Measurements from ENCODE around the gene RNU5B-1.

Gene RNU5B-1

DNA sequence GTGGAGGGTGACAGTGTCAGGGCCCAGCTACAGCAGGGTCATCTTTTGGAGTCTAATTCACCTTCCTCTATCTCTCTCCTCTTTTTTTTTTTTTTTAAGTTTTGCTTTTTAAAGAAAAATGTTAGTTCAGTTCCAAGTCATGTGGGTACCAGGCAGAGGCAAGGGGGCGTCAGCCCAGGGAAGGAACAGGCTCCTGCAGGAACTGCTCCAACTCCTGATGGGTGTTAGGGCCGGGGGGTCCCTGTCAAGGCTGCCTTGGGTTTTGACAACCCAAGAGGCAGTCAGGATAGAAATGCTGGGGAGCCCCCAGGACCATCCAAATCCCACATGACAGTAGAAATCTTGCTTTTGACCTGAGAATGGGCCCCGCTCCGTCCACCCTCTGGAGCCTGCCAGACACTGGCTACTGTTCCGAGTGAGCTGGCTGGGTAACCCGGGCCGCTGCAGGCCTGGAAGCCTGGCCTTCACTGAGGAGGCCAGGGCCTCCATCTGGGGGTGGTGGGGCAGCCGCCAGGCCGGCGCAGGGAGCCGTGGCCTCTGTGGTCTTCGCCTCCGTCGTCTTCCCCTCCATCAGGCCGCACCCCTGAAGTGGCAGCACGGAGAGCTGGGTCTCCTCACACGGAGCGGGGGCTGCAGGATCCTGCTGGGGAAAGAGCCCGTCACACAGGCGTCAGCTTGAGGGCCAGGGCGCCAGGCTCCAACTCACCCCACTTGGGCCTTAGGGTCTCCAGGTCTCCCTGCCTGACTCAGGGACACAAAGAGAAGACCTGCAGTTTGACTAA lies 24.2 kb downstream of the RNU5B-1 start:
- DNase-seq, result no peak

DNA sequence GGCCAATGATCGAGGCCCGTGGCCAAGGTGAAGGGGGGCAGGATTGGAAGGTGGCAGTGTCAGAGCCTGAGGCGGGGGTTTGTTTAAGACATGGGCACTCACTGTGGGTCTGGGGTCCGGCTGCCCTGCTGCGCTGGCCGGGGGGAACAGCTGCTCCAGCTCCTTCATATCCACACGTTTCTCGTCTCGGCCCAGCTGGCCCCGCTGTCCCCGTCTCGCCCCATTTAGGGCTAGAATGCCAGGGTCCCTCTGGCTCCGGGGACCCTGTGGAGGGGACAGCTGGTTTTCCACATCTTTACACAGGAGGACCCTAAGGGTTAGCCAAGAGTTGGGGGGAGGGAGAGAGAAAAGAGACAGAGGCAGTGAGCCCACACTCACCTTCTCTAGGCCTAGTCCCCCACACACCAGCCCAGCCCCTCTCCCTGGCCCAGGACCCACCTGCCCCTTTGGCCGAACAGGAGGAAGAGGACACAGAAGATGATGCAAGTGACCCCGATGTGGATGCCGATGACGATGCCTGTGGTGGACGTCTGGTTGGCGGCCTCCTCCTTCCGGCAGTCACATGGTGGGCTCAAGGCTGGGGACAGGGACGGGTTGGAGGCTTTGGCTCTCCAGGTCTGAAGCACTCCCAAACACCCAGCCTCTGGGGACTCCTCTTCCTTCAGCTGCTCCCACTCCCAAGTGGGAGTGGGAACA lies 25.0 kb downstream of the RNU5B-1 start:
- no peak for DNase-seq

DNA sequence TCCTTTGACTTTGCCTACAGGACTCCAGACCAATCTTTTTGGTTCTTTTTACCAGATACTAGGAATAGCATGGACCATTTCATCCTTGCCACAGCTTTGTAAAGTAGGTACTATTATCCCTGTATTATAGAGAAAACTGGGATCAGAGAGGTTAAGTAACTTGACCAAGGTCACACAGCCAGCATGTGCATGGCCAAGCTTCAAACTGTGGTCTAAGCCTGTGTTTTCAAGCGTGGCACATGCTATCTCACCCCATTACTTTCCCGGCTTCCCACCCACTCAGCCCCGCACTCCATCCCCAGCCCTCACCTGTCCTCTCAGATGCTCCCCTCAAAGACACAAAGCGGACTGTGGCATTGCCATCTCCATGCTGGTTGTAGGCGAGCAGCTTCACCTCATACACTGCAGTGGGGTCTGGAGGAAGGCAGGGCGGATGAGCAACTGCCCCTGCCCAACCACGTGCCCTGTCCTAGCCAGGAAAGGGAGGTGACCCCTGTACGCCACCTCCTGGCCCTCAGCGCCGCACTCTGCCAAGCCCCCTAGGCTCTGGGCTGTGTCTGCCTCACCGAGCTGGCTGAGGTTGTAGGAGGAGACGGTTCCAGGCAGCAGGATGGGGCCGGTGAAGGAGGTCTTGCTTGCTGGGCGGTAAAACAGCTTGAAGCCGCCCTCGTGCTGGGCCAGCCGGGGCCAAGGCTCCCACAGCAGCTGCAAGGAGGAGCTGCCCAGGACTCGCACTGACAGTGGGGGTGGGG lies 25.7 kb downstream of the RNU5B-1 start:
- DNase-seq, result no peak

DNA sequence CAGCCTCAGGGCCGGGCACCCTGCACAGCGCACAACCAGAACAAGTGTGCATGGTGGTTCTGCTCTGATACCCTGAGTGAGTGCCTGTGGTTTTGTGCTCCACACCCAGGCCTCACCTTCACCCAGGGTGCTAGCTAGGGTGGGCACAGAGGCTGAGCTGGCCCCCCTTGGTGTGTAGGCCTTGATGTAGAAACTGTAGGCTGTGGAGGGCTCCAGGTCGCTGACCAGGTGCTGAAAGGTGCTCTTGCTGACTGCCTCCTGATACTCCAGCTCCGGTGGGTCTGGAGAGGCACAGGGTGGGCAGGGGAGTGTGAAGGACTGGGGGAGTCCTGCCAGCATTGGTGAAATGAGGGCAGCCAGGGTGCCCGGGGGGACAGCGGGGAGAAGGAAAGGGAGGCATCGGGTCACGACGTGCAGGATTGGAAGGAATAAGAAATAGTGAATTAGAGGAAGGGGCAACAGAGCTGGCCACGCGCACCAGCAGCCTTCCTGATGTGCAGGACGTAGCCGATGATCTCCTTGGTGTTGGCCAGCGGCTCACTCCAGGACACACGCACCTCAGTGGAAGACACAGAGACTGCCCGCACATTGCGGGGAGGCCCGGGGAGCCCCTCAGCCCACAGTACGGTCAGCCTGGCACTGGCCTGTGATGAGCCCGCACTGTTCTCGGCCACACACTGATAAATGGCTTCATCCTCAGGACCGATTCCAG lies 26.6 kb downstream of the RNU5B-1 start:
- DNase-seq, result no peak

DNA sequence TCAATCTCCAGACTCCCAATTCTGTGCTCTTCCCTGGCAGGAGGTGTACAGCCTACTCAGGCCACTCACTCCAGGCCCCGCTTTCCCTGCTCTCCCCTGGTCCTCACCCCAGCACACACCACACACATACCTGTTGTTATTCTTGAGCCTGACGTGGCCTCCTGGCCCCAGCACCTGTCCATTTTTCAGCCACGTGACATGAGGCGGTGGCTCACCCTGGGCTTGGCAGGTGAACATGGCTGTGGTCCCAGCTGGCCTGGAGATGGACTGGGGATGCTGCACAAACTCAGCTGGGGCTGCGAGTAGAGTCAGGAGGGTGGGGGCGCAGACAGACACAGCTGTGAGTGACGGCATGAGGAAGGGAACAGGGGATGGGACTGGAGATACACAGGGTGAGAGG lies 27.3 kb downstream of the RNU5B-1 start:
- DNase-seq, result no peak

DNA sequence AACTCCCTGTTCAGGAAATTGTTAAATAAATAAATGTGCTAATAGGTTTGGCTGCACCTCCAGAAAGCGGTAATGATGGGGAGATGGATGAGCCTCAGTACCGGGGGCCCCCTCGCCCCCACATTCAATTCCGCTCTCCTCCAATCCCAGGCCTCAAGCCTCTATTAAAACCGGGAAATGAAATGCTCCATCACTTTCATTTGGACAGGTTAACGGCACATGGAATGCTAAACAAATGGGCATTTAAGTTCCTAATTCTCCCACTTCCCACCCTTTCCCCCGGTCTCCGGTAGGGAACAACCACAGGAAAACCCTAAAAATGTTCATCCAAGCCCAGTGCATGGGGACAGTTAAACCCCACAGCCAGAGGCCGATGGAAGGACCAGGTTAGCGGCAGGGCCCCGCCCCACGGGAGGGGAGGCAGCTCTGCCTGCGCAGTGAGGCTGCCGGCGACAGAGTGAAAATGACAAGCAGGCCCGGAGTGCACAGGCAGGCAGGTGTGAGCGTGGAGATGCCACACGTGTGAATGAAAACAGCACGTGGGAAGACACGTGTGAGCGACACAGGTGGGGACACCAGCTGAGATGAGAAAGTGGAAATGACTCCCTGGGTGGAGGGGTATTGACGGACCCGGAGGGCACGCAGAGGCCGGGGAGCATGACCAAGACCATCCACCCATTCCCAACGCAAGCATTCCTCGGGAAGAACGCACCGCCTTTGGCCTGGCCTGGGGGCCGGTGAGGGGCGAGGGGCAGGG lies 28.1 kb downstream of the RNU5B-1 start:
- no peak for DNase-seq

DNA sequence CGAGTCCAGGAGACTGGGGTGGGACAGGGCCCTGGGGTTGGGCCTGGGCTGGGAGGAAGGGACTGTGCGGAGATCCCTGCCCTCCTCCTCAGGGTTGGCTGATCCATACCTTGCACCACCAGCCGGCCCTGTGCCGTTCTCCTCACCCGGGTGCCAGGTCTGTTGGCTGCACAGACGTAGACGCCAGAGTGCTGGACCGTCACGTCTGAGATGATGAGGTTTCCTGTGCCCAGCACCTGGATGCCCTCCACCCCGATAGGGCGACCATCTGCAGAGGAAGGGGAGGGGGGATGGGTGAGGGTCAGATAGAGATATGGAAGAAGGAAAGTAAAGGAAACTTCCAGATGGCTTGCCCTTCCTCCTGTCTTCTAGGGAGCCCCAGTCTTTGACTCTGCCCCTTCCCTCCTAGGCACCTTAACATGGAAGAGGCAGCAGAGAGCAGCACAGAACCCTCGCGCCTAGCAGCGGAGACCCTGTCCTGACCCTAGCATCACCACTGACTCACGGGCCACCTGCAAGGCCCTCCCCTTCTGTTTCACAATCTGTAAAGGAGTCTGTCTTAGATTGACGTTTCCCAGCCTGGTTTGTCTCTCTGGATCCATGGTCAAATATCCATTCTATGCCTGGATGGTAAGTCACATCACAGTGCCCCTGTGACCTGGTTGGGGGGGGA lies 28.8 kb downstream of the RNU5B-1 start:
- DNase-seq, result no peak

DNA sequence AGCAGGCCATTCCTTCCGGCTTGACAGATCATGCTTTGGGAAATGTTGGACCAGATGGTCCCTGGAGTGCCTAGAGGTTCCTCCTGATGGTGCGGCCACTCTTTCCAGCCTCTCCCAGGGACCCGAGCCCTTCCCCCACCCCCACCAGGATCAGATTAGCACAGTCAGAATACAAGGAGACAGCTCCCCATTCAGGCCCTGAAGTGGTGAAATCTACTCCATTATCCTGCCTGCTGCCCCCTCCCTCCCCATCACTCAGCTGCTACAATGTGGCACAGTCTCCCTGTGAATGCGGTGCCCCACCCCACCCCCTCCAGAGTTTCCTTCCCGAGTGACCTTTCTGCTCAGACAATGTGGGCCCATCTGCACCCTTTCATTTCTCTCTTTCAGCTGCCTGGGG lies 29.4 kb downstream of the RNU5B-1 start:
- no peak for DNase-seq

DNA sequence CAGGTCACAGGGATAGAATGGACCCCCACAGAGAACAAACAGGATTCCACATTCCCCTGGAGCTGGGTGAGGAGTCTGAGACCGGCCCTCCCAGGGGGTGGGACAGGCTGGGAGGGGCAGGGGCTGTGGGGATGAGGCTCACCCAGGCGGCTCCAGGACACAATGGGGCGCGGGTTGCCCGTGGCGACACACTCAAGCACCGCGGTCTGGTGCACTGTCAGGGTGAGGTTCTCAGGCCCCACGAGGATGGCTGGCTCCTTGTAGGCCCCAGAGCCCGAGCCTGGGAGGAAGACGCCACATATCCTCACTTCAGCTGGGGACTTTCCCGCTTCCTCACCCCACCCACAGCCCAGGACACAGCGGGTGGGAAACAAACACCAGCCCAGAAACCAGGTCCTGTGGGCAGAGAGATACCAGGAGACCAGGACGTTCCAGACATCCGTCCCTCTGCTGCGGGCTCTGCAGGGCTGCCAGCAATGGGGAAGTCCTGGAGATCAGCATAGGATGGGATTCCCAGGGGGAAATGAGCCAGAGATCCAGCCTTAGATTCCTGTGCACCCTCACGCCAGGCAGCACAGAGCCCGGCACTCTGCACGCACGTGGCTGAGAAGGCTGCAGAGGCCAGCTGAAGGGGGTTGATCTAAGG lies 30.2 kb downstream of the RNU5B-1 start:
- DNase-seq, result no peak

DNA sequence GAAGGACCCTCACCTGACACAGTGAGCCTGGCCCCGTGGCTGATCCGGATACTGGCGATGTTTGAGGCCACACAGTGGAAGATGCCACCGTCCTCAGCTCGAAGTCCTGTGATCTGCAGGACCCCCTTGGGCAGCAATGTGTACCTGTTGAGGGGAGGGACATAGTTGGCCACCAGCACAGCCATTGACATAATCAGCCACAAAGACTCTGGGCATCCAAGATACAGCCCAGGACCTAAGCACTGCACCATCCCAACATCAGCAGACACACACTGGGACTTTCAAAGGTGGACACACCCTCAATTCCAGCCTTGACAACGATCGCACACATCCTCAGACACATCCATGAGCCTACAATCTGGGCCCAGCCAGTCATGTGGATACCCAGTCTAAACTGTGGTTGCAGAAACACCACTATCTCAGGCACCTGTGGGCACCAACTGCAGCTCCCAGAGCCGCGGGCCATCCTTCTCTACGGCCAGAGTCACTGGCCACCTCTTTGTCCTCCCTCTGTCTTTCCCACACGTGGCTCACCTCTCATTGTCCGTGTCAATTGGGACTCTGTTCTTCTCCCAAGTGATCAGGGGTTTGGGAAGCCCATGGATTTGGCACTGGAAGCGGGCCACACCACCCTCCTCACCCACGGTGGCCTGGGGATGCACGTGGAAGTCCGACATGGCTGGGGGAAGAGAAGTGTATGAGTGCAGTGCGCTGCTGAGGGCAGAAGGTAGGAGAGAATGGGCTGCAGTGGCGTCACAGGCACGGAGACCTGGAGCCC lies 31.0 kb downstream of the RNU5B-1 start:
- no peak for DNase-seq

DNA sequence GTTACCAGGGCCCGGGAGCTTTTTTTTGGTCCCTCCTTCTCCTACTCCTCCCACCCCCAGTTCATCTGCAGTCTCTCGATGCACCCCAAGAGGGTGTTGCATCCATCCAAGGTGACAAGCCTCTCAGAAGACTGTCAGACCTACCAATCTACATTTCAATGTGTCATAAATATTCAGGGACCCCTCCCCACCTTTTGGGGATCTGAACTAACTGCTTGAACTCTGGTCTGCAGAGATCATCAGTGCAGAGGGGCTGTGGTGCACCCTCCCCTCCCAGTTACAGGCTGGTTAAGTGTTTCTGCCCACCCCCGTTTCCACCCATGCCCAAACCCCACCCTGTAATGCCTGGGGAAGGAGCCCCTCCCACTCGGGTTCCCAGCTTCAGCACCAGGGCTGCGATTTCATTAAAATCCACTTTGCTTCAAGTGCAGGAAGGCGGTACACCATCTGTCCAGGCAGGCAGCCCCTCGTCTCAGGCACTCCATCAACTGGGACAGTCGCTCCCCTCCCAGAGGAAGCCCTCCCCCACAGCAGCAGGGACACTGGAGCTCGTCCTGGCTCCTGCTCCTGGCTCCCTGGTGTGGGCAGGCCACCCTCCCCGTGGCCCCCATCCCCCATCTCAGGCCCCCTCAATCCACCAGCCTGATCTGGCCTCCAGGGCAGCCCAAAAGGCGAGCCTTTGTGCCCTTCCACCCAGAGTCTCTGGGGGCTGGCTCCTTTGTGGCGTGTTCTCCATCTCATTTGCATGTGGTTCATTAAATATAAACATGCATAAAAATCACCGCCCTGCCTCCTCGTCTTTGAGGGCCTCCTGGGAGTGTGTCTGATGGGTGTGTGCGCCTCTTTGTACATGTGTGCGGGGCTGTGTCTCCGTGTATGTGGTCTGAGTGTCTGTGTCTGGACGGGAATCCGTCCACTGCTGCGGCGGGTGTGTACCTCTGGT lies 32.3 kb downstream of the RNU5B-1 start:
- no peak for DNase-seq

DNA sequence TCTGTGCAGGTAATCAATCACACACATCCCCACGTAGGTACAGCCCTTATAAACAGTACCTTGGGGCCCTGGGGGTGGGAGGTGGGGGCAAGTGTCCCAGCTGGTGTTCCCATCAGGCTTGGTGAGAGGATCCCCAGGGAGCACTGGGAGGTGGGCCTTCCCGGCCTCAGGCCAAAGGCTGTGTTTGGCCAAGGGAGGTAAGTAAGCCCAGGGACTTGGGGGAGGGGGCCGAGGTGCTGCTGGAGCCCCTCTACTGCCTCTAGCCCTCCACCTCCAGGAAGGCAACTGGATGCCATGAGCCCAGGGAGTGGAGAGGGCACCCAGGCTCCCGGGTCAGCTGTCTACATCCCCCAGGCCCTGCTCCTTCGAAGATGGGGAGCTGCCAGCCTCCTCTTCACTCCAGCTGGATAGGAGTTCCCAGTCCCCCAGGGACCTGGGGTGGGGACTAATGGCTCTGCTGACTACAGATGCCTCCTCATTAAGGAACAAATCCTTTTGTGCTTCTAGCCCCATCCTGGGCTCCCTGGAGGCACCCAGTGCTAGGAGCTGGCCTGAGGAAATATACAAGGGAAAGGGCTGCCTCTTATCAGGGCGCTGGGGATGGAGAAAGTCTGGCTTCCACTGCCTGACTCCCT lies 33.1 kb downstream of the RNU5B-1 start:
- DNase-seq, result no peak

DNA sequence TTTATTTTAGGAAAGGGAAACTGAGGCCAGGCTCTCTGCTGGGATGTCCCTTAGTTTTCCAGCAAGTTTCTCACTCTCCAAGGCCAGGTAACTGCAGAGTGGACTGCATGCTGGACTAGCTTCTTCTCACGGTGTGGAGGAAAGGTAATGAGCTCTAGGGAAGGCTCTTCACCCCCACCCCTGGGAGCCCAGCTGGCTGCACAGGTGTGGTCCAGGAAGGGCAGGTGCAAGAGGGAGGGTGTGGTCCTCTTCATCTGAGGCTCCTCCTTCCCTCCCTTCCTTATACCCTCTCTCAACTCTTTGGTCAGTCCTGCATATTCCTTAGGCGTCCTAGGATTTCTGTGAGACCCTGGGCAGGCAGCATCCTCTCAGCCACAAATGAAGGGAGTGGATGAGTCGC lies 33.9 kb downstream of the RNU5B-1 start:
- no peak for DNase-seq

DNA sequence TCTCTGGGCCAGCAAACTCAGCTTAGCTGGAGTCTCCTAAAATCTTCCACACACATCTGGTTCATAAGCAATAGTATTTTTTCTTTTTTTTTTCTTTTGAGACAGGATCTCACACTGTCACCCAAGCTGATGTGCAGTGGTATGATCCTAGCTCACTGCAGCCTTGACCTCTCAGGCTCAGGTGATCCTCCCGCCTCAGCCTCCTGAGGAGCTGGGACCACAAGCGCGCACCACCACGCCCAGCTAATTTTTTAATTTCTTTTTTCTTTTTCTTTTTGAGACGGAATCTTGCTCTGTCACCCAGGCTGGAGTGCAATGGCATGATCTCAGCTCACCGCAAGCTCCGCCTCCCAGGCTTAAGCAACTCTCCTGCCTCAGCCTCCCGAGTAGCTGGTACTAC lies 34.3 kb downstream of the RNU5B-1 start:
- DNase-seq, result no peak

DNA sequence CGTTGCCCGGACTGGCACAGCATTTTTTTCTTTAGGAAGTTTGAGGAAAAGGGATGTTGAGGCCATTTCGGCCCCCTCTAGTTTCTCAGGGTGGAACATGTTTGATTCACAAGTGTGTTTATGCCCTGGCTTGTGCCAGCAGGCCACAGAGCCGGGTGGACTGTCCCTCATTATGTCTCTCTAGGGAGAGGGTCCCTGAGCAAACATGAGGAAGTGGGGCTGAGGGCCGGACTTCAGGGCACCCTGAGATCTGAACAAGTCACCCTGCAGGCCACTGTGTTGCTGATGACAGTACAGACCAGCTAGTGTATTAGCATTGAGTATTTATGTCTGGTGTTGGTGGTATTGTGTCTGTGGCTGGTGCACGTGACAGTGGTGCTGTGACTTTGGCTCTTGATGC lies 34.9 kb downstream of the RNU5B-1 start:
- DNase-seq, result no peak

DNA sequence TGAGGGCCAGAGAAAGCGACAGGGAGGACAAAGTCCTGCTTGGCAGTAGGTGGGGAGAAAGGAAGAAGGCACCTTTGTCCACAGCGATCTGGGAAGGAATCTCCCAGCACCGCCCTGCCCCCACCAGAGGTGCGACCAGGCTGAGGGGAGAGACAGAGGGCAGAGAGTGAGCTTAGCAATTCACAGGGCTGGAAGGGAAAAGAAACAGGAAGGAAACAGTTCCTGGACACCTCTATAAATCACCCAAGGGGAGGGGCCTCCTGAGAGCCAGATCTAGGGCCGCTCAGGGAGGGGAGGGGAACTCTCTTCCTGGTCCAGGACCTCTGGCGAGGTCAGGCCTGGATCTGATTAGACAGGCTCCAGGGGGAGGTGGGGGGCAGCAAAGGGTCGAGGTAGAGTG lies 35.4 kb downstream of the RNU5B-1 start:
- no peak for DNase-seq

DNA sequence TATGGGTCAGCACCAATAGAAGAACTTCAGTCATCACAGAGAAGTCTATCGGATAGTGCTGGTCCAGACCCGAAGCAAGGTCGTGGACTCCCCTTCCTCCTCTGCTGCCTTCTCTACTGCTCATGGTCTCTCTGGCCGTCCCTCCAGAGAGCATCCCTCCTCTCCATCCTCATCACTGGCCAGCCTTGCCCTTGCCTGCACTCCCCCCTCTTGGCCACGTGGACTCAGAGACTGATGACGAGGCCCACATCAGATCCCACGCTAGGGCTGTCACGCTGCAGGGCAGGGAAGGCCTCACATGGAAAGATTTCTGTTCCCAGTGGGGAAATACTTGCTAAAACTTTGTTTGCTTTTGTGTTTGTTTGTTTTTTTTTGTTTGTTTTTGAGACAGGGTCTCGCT lies 38.0 kb downstream of the RNU5B-1 start:
- no peak for DNase-seq

DNA sequence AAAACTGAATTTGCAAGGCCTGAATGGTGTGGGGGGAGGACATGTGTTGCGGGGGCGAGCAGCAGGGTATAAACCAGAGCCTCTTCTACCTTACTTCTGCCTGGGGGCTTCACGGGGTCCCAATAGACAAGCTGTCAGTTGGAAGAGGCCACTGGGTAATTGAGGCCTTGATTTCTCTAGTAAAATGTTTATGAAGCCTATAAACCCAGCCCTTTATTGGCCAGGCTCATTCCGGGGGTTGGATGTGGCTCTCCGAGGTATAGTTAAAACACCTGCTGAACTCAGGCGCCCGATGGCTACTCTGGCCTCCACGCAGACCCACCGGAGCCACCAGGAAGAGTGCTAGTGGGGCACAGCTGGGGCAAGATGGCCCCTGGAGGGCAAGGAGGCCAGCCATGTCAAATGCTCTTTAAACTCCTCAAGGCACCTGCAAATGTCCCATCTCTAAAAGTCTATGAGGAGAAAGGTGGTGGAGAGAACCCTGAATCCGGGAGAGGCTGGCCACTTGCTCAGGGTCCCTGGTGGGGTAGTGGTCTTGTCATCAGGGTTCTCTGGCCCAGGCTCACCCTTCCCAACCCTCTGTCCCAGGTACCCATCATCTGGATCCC lies 39.0 kb downstream of the RNU5B-1 start:
- no peak for DNase-seq
